Mesothelial cell of epicardium (in vitro differentiated cells): ENCODE results near the gene MAPT. TPM values are rescaled to one million over a fixed set of nuclear protein-coding genes. Genes with fewer than 3 reads are reported as not detected.

ENCODE experiments used
- DNase-seq, 2 experiments: peaks; one replicate each; pipeline ENCODE4 v3.0.0; 2021; ENCODE audit warnings: low spot score in 2 of 2; ENCODE audit not compliant: unreplicated experiment in 2 of 2
- H3K27ac Mint-ChIP-seq: 2 replicates; pipeline ENCODE4 v1.8.0; 2021; ENCODE audit warnings: mixed read lengths
- H3K27me3 Mint-ChIP-seq: 2 replicates; pipeline ENCODE4 v1.8.0; 2021; ENCODE audit warnings: low read depth, mixed read lengths
- H3K36me3 Mint-ChIP-seq: 2 replicates; pipeline ENCODE4 v1.8.0; 2021; ENCODE audit warnings: mixed read lengths
- H3K4me1 Mint-ChIP-seq: 2 replicates; pipeline ENCODE4 v1.8.0; 2021; ENCODE audit warnings: mixed read lengths
- H3K4me3 Mint-ChIP-seq: 2 replicates; pipeline ENCODE4 v1.8.0; 2021; ENCODE audit warnings: mild to moderate bottlenecking, moderate library complexity, mixed read lengths
- H3K9me3 Mint-ChIP-seq: 2 replicates; pipeline ENCODE4 v1.8.0; 2021; ENCODE audit warnings: mixed read lengths
- total RNA-seq: library from RNA; stranded (reverse); gene quantifications from 3 replicates; pipeline ENCODE4 v1.2.1, GENCODE V29; 2021
- TF ChIP-seq, protein P1 (sequence below): fragments of 200-600 bp; sonication (generic); IDR thresholded peaks from one replicate; pipeline ENCODE4 v1.5.0; 2021; ENCODE audit warnings: antibody characterized with exemption; ENCODE audit not compliant: unreplicated experiment

MAPT gene
- total RNA-seq, 1 donor from 2014 or later: 2.8 TPM

DNA sequence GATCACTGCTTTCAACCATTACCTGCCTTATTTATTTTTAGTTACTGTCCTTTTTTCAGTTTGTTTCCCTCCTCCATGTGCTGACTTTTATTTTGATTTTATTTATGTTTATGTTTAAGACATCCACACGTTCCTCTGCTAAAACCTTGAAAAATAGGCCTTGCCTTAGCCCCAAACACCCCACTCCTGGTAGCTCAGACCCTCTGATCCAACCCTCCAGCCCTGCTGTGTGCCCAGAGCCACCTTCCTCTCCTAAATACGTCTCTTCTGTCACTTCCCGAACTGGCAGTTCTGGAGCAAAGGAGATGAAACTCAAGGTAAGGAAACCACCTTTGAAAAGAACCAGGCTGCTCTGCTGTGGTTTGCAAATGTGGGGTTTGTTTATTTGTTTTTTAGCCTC lies 95.4 kb downstream of the MAPT start:
- no peaks in the 10 kb centered on the region for H3K27me3 Mint-ChIP-seq
- DNase-seq: no peak
- TF ChIP-seq, protein P1, sequence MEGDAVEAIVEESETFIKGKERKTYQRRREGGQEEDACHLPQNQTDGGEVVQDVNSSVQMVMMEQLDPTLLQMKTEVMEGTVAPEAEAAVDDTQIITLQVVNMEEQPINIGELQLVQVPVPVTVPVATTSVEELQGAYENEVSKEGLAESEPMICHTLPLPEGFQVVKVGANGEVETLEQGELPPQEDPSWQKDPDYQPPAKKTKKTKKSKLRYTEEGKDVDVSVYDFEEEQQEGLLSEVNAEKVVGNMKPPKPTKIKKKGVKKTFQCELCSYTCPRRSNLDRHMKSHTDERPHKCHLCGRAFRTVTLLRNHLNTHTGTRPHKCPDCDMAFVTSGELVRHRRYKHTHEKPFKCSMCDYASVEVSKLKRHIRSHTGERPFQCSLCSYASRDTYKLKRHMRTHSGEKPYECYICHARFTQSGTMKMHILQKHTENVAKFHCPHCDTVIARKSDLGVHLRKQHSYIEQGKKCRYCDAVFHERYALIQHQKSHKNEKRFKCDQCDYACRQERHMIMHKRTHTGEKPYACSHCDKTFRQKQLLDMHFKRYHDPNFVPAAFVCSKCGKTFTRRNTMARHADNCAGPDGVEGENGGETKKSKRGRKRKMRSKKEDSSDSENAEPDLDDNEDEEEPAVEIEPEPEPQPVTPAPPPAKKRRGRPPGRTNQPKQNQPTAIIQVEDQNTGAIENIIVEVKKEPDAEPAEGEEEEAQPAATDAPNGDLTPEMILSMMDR: no peak
- no peak overlapping the region for H3K27ac Mint-ChIP-seq
- H3K9me3 Mint-ChIP-seq: no peaks in the 10 kb centered on the region
- no peak overlapping the region for H3K4me3 Mint-ChIP-seq
- no peaks in the 10 kb centered on the region for H3K36me3 Mint-ChIP-seq
- peaks cover 6% of the 10 kb centered on the region for H3K4me1 Mint-ChIP-seq

DNA sequence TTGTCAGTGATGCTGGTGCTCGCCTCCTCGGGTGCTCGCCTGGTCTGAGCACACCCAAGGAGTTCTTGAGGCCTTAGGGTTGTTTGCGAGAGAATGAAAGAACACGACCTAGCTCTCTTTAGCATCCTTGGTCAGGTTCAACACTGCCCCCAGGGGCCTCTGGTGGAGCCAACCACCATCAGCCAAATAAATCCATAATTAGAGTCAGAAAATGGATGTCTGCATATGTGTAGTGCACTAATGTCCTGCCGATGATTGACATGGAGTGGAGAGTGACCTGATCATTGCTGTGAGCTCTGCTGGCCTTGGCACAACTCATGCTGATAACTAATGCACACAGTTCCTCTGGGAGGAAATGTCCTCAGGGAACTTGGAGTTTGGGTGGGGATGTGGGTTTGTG lies 96.5 kb downstream of the MAPT start:
- DNase-seq: no peak
- TF ChIP-seq, protein P1: no peak
- H3K36me3 Mint-ChIP-seq: no peaks in the 10 kb centered on the region

DNA sequence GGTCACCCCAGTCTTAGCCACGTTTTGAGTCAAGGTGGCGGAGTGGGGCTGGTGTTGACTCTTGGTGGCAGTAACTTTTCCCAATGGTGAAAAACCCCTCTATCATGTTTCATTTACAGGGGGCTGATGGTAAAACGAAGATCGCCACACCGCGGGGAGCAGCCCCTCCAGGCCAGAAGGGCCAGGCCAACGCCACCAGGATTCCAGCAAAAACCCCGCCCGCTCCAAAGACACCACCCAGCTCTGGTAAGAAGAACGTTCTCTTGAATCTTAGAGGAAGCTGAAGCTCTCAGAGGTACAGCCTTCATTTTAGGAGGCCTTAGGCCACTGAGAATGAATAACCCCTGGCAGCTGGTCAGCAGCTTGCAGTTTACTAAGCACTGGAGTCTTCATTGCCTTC lies 97.0 kb downstream of the MAPT start:
- DNase-seq: no peak
- H3K4me1 Mint-ChIP-seq: peaks cover 6% of the 10 kb centered on the region
- no peaks in the 10 kb centered on the region for H3K27me3 Mint-ChIP-seq
- TF ChIP-seq, protein P1: no peak
- H3K27ac Mint-ChIP-seq: no peak overlapping the region
- no peak overlapping the region for H3K4me3 Mint-ChIP-seq
- no peaks in the 10 kb centered on the region for H3K36me3 Mint-ChIP-seq
- no peaks in the 10 kb centered on the region for H3K9me3 Mint-ChIP-seq

More for the DNA sequence above, 96.5 kb downstream of the MAPT start:
- Mint-ChIP-seq H3K27ac (no peak overlapping the region), H3K9me3 (no peaks in the 10 kb centered on the region), H3K4me3 (no peak overlapping the region), H3K4me1 (peaks cover 6% of the 10 kb centered on the region), H3K27me3 (no peaks in the 10 kb centered on the region)

DNA sequence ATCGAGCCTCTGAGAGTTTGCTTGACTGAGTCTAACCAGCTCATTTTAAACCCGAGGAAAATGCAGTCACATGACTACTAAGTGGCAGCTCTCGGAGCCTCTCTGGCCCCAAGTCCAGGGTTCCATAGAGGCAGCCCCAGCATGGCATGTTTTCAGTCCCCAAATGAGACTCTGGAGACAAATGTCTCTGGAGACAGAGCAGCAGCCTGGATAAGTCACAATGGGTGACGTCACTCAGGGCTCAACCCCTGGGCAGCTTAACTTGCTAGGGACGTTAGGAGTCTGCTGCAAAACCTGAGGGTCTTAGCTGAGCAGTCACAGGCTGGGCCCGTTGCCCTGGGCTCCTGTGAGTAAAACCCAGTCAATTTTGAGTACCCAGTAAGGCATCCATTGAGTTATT lies 97.8 kb downstream of the MAPT start:
- Mint-ChIP-seq H3K27me3 (no peaks in the 10 kb centered on the region), H3K9me3 (no peaks in the 10 kb centered on the region), H3K27ac (no peak overlapping the region), H3K4me1 (peaks cover 6% of the 10 kb centered on the region), H3K4me3 (no peak overlapping the region), H3K36me3 (no peaks in the 10 kb centered on the region)
- no peak for DNase-seq
- TF ChIP-seq, protein P1: no peak

DNA sequence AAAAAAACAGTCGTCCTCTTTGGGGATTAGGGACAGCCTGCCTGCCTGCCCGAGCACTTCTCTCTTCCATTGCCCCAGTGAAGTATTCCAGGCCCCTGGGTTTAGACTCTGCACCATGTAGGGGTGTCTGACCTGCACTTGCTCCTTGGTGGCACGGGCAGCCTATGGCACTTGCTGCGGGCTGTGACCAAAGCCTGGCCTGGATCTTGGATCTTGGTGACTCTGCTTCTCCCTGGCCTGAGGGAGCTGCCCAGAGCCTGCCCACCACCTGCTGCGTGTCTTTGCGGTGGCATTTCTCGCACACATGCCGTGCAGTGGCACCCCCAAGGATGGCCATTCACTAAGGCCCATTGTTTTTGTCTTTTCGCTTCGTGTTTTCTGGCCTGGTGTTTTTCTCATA lies 98.5 kb downstream of the MAPT start:
- no peak for DNase-seq
- Mint-ChIP-seq H3K27ac (no peak overlapping the region), H3K9me3 (no peaks in the 10 kb centered on the region), H3K4me1 (peaks cover 6% of the 10 kb centered on the region), H3K36me3 (no peaks in the 10 kb centered on the region), H3K4me3 (no peak overlapping the region), H3K27me3 (no peaks in the 10 kb centered on the region)
- TF ChIP-seq, protein P1: no peak
